ENCODE results near the gene ECPAS. TPM values are rescaled to one million over a fixed set of nuclear protein-coding genes. Genes with fewer than 3 reads are reported as not detected.

The ECPAS gene
- polyA plus RNA-seq, 1 donor (not counting 4 experiments of a cell fraction or from before 2014, with no cell fraction given): 53.5 TPM

DNA sequence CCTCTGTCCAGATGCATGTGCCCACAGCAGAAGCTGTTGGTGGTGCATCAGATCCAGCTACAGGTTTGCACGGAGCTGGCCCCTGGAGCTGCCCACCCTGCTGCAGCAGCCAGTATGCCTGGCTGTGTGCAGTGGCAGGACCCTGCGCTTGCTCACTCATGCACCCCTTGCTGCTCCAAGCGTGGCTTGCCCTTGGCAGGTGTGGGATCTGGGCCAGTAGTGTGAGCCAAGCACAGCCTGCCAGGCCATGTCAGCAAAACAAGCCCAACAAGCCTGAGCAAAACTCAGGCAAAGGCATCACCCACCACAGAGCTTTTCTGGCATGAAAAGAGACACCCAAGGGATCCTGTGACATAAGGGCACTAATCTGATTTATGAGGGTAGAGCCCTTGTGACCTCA is 18.3 kb upstream of the ECPAS start:
- no peak overlapping the region for H3K4me3 ChIP-seq (ENCODE audit: control insufficient read depth in 2 of 3, extremely low read depth in 1 of 3, insufficient read depth in 2 of 3, low read depth in 1 of 3, low read length in 3 of 3)
- TF ChIP-seq, protein P1, sequence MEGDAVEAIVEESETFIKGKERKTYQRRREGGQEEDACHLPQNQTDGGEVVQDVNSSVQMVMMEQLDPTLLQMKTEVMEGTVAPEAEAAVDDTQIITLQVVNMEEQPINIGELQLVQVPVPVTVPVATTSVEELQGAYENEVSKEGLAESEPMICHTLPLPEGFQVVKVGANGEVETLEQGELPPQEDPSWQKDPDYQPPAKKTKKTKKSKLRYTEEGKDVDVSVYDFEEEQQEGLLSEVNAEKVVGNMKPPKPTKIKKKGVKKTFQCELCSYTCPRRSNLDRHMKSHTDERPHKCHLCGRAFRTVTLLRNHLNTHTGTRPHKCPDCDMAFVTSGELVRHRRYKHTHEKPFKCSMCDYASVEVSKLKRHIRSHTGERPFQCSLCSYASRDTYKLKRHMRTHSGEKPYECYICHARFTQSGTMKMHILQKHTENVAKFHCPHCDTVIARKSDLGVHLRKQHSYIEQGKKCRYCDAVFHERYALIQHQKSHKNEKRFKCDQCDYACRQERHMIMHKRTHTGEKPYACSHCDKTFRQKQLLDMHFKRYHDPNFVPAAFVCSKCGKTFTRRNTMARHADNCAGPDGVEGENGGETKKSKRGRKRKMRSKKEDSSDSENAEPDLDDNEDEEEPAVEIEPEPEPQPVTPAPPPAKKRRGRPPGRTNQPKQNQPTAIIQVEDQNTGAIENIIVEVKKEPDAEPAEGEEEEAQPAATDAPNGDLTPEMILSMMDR (optimal IDR thresholded peaks at IDR 0.05 in 1 of 3, IDR thresholded peaks at IDR 0.05 in 1 of 3, conservative IDR thresholded peaks at IDR 0.05 in 1 of 3; ENCODE audit: extremely low read depth in 1 of 3, insufficient read depth in 2 of 3, low read length in 3 of 3): no peak
- TF ChIP-seq EZH2 (IDR thresholded peaks at IDR 0.05; ENCODE audit: low read length): no peak
- no peak overlapping the region for H2AFZ ChIP-seq (ENCODE audit: control insufficient read depth, low read length)
- H3K4me2 ChIP-seq (ENCODE audit: control insufficient read depth, extremely low read depth, insufficient read depth, low read depth, low read length): no peak overlapping the region
- no peaks in the 10 kb centered on the region for H3K9me3 ChIP-seq (ENCODE audit: control insufficient read depth, low read depth, low read length)
- no peaks in the 10 kb centered on the region for H3K9me1 ChIP-seq (ENCODE audit: control insufficient read depth, extremely low read depth, insufficient read depth, low read length)
- no peak overlapping the region for H3K9ac ChIP-seq (ENCODE audit: control insufficient read depth, extremely low read depth, insufficient read depth, low read length)
- no peaks in the 10 kb centered on the region for H3K27me3 ChIP-seq (ENCODE audit: control insufficient read depth, extremely low read depth, insufficient read depth, low read length)
- no peak overlapping the region for H3K27ac ChIP-seq (ENCODE audit: control insufficient read depth, insufficient read depth, low read length)
- dilution Hi-C loops (cut with MboI; ENCODE audit: extremely low pct_ligation_motif_present, low sequenced_read_pairs): no loop called here
- no peak for FAIRE-seq
- no peaks in the 10 kb centered on the region for H3K79me2 ChIP-seq (ENCODE audit: control insufficient read depth, insufficient read depth, low read length)
- no peaks in the 10 kb centered on the region for H3K4me1 ChIP-seq (ENCODE audit: control insufficient read depth, extremely low read depth, insufficient read depth, low read length)
- H4K20me1 ChIP-seq (ENCODE audit: control insufficient read depth, extremely low read depth, insufficient read depth, low read length): no peaks in the 10 kb centered on the region
- no peaks in the 10 kb centered on the region for H3K36me3 ChIP-seq (ENCODE audit: control insufficient read depth in 2 of 2, extremely low read depth in 1 of 2, insufficient read depth in 2 of 2, low read length in 2 of 2)
- no peak for DNase-seq (ENCODE audit: low read depth, low spot score)

DNA sequence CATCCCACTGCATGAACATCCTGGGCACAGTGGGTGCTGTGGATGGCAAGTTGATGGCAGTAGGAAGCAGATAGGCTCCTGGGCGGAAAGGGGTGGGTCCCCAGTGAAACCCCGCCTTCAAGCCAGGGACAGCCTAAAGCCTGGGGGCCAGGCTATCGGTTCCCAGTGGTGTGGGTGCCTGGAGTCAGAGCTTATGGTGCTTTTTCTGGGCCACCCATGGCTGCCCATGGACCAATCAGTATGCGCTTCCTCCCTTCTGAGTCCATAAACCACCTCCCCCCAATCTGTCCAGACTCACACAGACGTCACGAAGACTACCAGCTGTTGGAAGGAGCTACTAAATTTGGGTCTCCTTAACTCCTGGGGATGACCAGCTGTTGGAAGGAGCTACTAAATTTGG is 17.5 kb upstream of the ECPAS start:
- dilution Hi-C loops (cut with MboI; ENCODE audit: extremely low pct_ligation_motif_present, low sequenced_read_pairs): no loop called here
- H3K9me3 ChIP-seq (ENCODE audit: control insufficient read depth, low read depth, low read length): no peaks in the 10 kb centered on the region
- no peaks in the 10 kb centered on the region for H4K20me1 ChIP-seq (ENCODE audit: control insufficient read depth, extremely low read depth, insufficient read depth, low read length)
- no peaks in the 10 kb centered on the region for H3K4me1 ChIP-seq (ENCODE audit: control insufficient read depth, extremely low read depth, insufficient read depth, low read length)
- no peak overlapping the region for H3K9ac ChIP-seq (ENCODE audit: control insufficient read depth, extremely low read depth, insufficient read depth, low read length)
- no peak overlapping the region for H3K27ac ChIP-seq (ENCODE audit: control insufficient read depth, insufficient read depth, low read length)
- TF ChIP-seq, protein P1 (optimal IDR thresholded peaks at IDR 0.05 in 1 of 3, IDR thresholded peaks at IDR 0.05 in 1 of 3, conservative IDR thresholded peaks at IDR 0.05 in 1 of 3; ENCODE audit: extremely low read depth in 1 of 3, insufficient read depth in 2 of 3, low read length in 3 of 3): no peak
- no peak for TF ChIP-seq EZH2 (IDR thresholded peaks at IDR 0.05; ENCODE audit: low read length)
- no peaks in the 10 kb centered on the region for H3K79me2 ChIP-seq (ENCODE audit: control insufficient read depth, insufficient read depth, low read length)
- FAIRE-seq (no peak), DNase-seq (ENCODE audit: low read depth, low spot score) (no peak)
- no peaks in the 10 kb centered on the region for H3K9me1 ChIP-seq (ENCODE audit: control insufficient read depth, extremely low read depth, insufficient read depth, low read length)
- H3K27me3 ChIP-seq (ENCODE audit: control insufficient read depth, extremely low read depth, insufficient read depth, low read length): no peaks in the 10 kb centered on the region
- H3K36me3 ChIP-seq (ENCODE audit: control insufficient read depth in 2 of 2, extremely low read depth in 1 of 2, insufficient read depth in 2 of 2, low read length in 2 of 2): no peaks in the 10 kb centered on the region
- no peak overlapping the region for H3K4me2 ChIP-seq (ENCODE audit: control insufficient read depth, extremely low read depth, insufficient read depth, low read depth, low read length)
- H2AFZ ChIP-seq (ENCODE audit: control insufficient read depth, low read length): no peak overlapping the region
- H3K4me3 ChIP-seq (ENCODE audit: control insufficient read depth in 2 of 3, extremely low read depth in 1 of 3, insufficient read depth in 2 of 3, low read depth in 1 of 3, low read length in 3 of 3): no peak overlapping the region
